Neural cell (in vitro differentiated cells): Measurements from ENCODE around the gene P3H3. TPM values are rescaled to one million over a fixed set of nuclear protein-coding genes. Genes with fewer than 3 reads are reported as not detected.

Experiments used
- H2AFZ ChIP-seq: fragments of 200-600, 300-800 bp; sonication (generic), shearing (Covaris generic); 2 replicates; pipeline ENCODE4 v1.6.0; 2014; ENCODE audit warnings: low read depth, mild to moderate bottlenecking, antibody characterized with exemption, low read length, moderate library complexity
- H3F3A ChIP-seq: fragments of 200-600 bp; shearing (Covaris generic); 2 replicates; pipeline ENCODE4 v1.6.1; 2016; ENCODE audit warnings: mild to moderate bottlenecking, moderate library complexity, mixed read lengths, antibody characterized with exemption, low read length; ENCODE audit not compliant: insufficient read depth, poor library complexity, severe bottlenecking
- H3K27ac ChIP-seq: fragments of 200-600, 300-800 bp; sonication (generic), shearing (Covaris generic); 2 replicates; pipeline ENCODE4 v1.5.1; 2014; ENCODE audit warnings: mild to moderate bottlenecking, low read length, moderate library complexity
- H3K27me3 ChIP-seq: fragments of 300-800, 200-600 bp; sonication (generic), shearing (Covaris generic); 2 replicates; pipeline ENCODE4 v1.6.0; 2014; ENCODE audit warnings: mild to moderate bottlenecking, low read depth, low read length, moderate library complexity; ENCODE audit not compliant: insufficient read depth
- H3K36me3 ChIP-seq: fragments of 300-800, 200-600 bp; sonication (generic), shearing (Covaris generic); 2 replicates; pipeline ENCODE4 v1.5.1; 2014; ENCODE audit warnings: mild to moderate bottlenecking, antibody characterized with exemption, low read length, moderate library complexity; ENCODE audit not compliant: insufficient read depth
- H3K4me2 ChIP-seq: fragments of 300-800, 200-600 bp; sonication (generic), shearing (Covaris generic); 2 replicates; pipeline ENCODE4 v1.6.0; 2014; ENCODE audit warnings: mild to moderate bottlenecking, low read length
- H3K4me3 ChIP-seq: fragments of 300-800, 200-600 bp; sonication (generic), shearing (Covaris generic); 2 replicates; pipeline ENCODE4 v1.5.1; 2014; ENCODE audit warnings: mild to moderate bottlenecking, low read length, moderate library complexity
- H3K79me2 ChIP-seq: fragments of 200-600 bp; shearing (Covaris generic); replicated peaks from 2 replicates; pipeline ENCODE4 v1.6.0; 2014; ENCODE audit warnings: mild to moderate bottlenecking, low read length, moderate library complexity; ENCODE audit not compliant: insufficient read depth
- H3K9ac ChIP-seq: fragments of 300-800, 200-600 bp; sonication (generic), shearing (Covaris generic); 2 replicates; pipeline ENCODE4 v1.6.1; 2016; ENCODE audit warnings: mild to moderate bottlenecking, low read length, mixed read lengths
- H3K9me2 ChIP-seq: fragments of 200-600 bp; shearing (Covaris generic); 2 replicates; pipeline ENCODE4 v1.6.1; 2016; ENCODE audit warnings: mild to moderate bottlenecking, low read length, mixed read lengths; ENCODE audit not compliant: insufficient read depth
- H3K9me3 ChIP-seq: fragments of 200-600, 300-800 bp; sonication (generic), shearing (Covaris generic); 2 replicates; pipeline ENCODE4 v1.6.1; 2016; ENCODE audit warnings: mild to moderate bottlenecking, mixed run types, low read length, moderate library complexity, mixed read lengths
- H4K20me1 ChIP-seq: fragments of 200-600 bp; shearing (Covaris generic); 2 replicates; pipeline ENCODE4 v1.6.1; 2016; ENCODE audit warnings: mild to moderate bottlenecking, mixed run types; ENCODE audit not compliant: insufficient read depth
- CTCF ChIP-seq: fragments of 450-650 bp; IDR thresholded peaks from 2 replicates; pipeline ENCODE4 v1.5.1; 2014; ENCODE audit warnings: antibody characterized with exemption, mild to moderate bottlenecking, moderate library complexity; ENCODE audit not compliant: poor library complexity, severe bottlenecking
- EP300 ChIP-seq: fragments of 450-650 bp; conservative IDR thresholded peaks from 2 replicates; pipeline ENCODE4 v1.6.1; 2014; ENCODE audit warnings: antibody characterized with exemption, mild to moderate bottlenecking, moderate library complexity; ENCODE audit not compliant: poor library complexity, severe bottlenecking
- EZH2 ChIP-seq: fragments of 200-600, 300-800 bp; shearing (Covaris generic), sonication (generic); IDR thresholded peaks from 2 replicates; pipeline ENCODE4 v1.6.1; 2014; ENCODE audit warnings: antibody characterized with exemption, low read length, borderline replicate concordance, mild to moderate bottlenecking; ENCODE audit not compliant: insufficient read depth, poor library complexity, severe bottlenecking
- MXI1 ChIP-seq: fragments of 450-650 bp; conservative IDR thresholded peaks from 2 replicates; pipeline ENCODE4 v1.6.1; 2014; ENCODE audit warnings: antibody characterized with exemption, mild to moderate bottlenecking; ENCODE audit not compliant: poor library complexity, severe bottlenecking
- POLR2AphosphoS5 ChIP-seq: IDR thresholded peaks from 2 replicates; pipeline ENCODE4 v1.6.1; 2012
- RAD21 ChIP-seq: fragments of 450-650 bp; conservative IDR thresholded peaks from 2 replicates; pipeline ENCODE4 v1.6.1; 2014; ENCODE audit warnings: antibody characterized with exemption, mild to moderate bottlenecking, moderate library complexity
- REST ChIP-seq: IDR thresholded peaks from 2 replicates; pipeline ENCODE4 v1.6.1; 2012; ENCODE audit warnings: borderline replicate concordance
- SMC3 ChIP-seq: fragments of 450-650 bp; conservative IDR thresholded peaks from 2 replicates; pipeline ENCODE4 v1.6.1; 2014; ENCODE audit warnings: antibody characterized with exemption, mild to moderate bottlenecking, moderate library complexity; ENCODE audit not compliant: poor library complexity
- TAF1 ChIP-seq: IDR thresholded peaks from 2 replicates; pipeline ENCODE4 v1.6.1; 2012; ENCODE audit warnings: low read depth
- polyA plus RNA-seq: library from polyadenylated mRNA; depleted of rRNA; stranded (reverse); fragments of >200 nt; gene quantifications from 2 replicates; pipeline ENCODE4 v1.2.3, GENCODE V29; 2014

The P3H3 gene
- polyA plus RNA-seq, 1 donor from 2014 or later: 58.9 TPM

- H4K20me1 ChIP-seq: no peaks in the 10 kb centered on the region
- TF ChIP-seq TAF1 (no peak), REST (no peak), POLR2AphosphoS5 (no peak), MXI1 (no peak), SMC3 (no peak), EP300 (no peak), RAD21 (no peak), CTCF (no peak), EZH2 (no peak)
- H3K36me3 ChIP-seq: no peaks in the 10 kb centered on the region
- H3F3A ChIP-seq: no peaks in the 10 kb centered on the region
- no peak overlapping the region for H2AFZ ChIP-seq
- no peak overlapping the region for H3K27ac ChIP-seq
- H3K9ac ChIP-seq: no peak overlapping the region
- peaks cover 16% of the 10 kb centered on the region for H3K79me2 ChIP-seq
- no peaks in the 10 kb centered on the region for H3K27me3 ChIP-seq
- no peak overlapping the region for H3K4me2 ChIP-seq
- no peaks in the 10 kb centered on the region for H3K9me3 ChIP-seq
- no peaks in the 10 kb centered on the region for H3K9me2 ChIP-seq
- no peak overlapping the region for H3K4me3 ChIP-seq
Observed at GRCh38 chr12:6834254-6834653, 6.0 kb downstream of the P3H3 start.

- Histone ChIP-seq H3F3A (no peaks in the 10 kb centered on the region), H4K20me1 (no peaks in the 10 kb centered on the region), H3K9ac (no peak overlapping the region), H2AFZ (no peak overlapping the region), H3K79me2 (peaks cover 10% of the 10 kb centered on the region), H3K27ac (no peak overlapping the region), H3K4me2 (no peak overlapping the region), H3K9me2 (no peaks in the 10 kb centered on the region), H3K9me3 (no peaks in the 10 kb centered on the region), H3K4me3 (no peak overlapping the region), H3K27me3 (no peaks in the 10 kb centered on the region), H3K36me3 (no peaks in the 10 kb centered on the region)
- no peak for TF ChIP-seq MXI1
- no peak for TF ChIP-seq TAF1
- TF ChIP-seq REST: no peak
- TF ChIP-seq RAD21: no peak
- TF ChIP-seq CTCF: no peak
- no peak for TF ChIP-seq SMC3
- TF ChIP-seq POLR2AphosphoS5: no peak
- TF ChIP-seq EZH2: no peak
- no peak for TF ChIP-seq EP300
Observed at GRCh38 chr12:6834873-6835272, 6.7 kb downstream of the P3H3 start.
